ENCODE measurements around the gene STK10.

DNA sequence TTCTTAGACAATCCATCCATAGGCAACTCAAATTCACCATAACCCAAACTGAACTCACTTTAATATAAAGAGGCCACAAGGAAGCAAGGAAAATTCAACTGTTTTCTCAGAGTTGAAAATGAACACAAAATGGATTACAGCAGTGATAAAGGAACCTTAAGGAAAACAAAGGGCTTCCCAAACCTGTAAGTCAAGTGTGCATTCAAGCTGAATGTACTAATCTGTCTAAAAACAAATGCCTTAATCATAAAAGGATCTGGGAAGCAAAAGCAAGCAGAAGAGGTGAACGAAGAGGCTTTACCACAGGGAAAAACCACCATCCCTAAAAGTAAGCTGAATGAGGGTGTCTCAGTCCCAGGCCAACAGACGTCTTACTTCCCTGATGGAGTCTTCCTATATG, 195.2 kb downstream of the STK10 start:
- TF ChIP-seq, protein P1, sequence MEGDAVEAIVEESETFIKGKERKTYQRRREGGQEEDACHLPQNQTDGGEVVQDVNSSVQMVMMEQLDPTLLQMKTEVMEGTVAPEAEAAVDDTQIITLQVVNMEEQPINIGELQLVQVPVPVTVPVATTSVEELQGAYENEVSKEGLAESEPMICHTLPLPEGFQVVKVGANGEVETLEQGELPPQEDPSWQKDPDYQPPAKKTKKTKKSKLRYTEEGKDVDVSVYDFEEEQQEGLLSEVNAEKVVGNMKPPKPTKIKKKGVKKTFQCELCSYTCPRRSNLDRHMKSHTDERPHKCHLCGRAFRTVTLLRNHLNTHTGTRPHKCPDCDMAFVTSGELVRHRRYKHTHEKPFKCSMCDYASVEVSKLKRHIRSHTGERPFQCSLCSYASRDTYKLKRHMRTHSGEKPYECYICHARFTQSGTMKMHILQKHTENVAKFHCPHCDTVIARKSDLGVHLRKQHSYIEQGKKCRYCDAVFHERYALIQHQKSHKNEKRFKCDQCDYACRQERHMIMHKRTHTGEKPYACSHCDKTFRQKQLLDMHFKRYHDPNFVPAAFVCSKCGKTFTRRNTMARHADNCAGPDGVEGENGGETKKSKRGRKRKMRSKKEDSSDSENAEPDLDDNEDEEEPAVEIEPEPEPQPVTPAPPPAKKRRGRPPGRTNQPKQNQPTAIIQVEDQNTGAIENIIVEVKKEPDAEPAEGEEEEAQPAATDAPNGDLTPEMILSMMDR (IDR thresholded peaks at IDR 0.05): no peak
- TF ChIP-seq POLR2A (IDR thresholded peaks at IDR 0.05): no peak

All from body of pancreas (tissue), 4 donors.